Lower lobe of right lung (tissue), 2 donors: ENCODE data around the gene C16orf87. TPM values are rescaled to one million over a fixed set of nuclear protein-coding genes. Genes with fewer than 3 reads are reported as not detected.

ENCODE experiments used
- ATAC-seq, 2 donors: fragments of 200-7000 bp; cut with Tn5 transposase; one replicate each; pipeline ENCODE4 v1.9.1; 2020 to 2022; ENCODE audit warnings: mild to moderate bottlenecking in 2 of 2, moderate library complexity in 2 of 2
- DNase-seq: peaks from one replicate; pipeline ENCODE4 v3.0.0-alpha.2; 2020
- H3K27ac ChIP-seq: fragments of 200-600 bp; one replicate; pipeline ENCODE4 v1.8.0; 2022
- H3K27me3 ChIP-seq: fragments of 200-600 bp; one replicate; pipeline ENCODE4 v1.8.0; 2022; ENCODE audit warnings: low read depth
- H3K36me3 ChIP-seq: fragments of 200-600 bp; one replicate; pipeline ENCODE4 v1.8.0; 2022; ENCODE audit warnings: mild to moderate bottlenecking
- H3K4me1 ChIP-seq: fragments of 200-600 bp; one replicate; pipeline ENCODE4 v1.8.0; 2022
- H3K4me3 ChIP-seq: fragments of 200-600 bp; one replicate; pipeline ENCODE4 v1.8.0; 2022; ENCODE audit warnings: mild to moderate bottlenecking
- H3K9me3 ChIP-seq: fragments of 200-600 bp; one replicate; pipeline ENCODE4 v1.8.0; 2022
- CTCF ChIP-seq: fragments of 200-600 bp; IDR thresholded peaks from one replicate; pipeline ENCODE4 v1.8.0; 2022; ENCODE audit warnings: antibody characterized with exemption, mild to moderate bottlenecking
- intact Hi-C: fragments of 100-400 bp; cut with DNase I; formaldehyde crosslinking; loops from one replicate; pipeline ENCODE4 v1.11.0; 2022
- total RNA-seq: library from RNA; stranded (reverse); fragmentation: NEBNext Ultra II Directional; extraction: Animal tissue kit (Norgen Biotek cat#: 25700); gene quantifications from one replicate; pipeline ENCODE4 v1.2.1, GENCODE V29; 2021
- donor health status: DM: no; HTN: yes; CAD: no; lungs with severe emphysema.

The C16orf87 gene
- total RNA-seq, 1 donor from 2014 or later = 5.8 TPM

GRCh38 chr16:46748775-46749705 lies 81.9 kb downstream of the C16orf87 start:
- intact Hi-C loops = no loop called here
- H3K27ac ChIP-seq = no peak overlapping the region
- no peak for DNase-seq

GRCh38 chr16:46747777-46748651 lies 83.0 kb downstream of the C16orf87 start, which contains the start of gene MYLK3:
TSS of gene MYLK3 (minus strand) at chr16:46748344. CDS start at chr16:46748193, 151 bp downstream.
- H3K36me3 ChIP-seq = no peaks in the 10 kb centered on the region
- ATAC-seq (peak; percentile 34 to 51), DNase-seq (no peak)
- H3K9me3 ChIP-seq = no peaks in the 10 kb centered on the region
- no peak within 1 kb of the TSS for H3K4me3 ChIP-seq
- H3K27me3 ChIP-seq = no peaks in the 10 kb centered on the region
- no peak for TF ChIP-seq CTCF
- intact Hi-C loops = no loop called here
- H3K27ac ChIP-seq = no peak within 1 kb of the TSS
- H3K4me1 ChIP-seq = peaks cover 7% of the 10 kb centered on the region

More at GRCh38 chr16:46748775-46749705, 81.9 kb downstream of the C16orf87 start:
- Histone ChIP-seq H3K4me1 (peaks cover 7% of the 10 kb centered on the region), H3K27me3 (no peaks in the 10 kb centered on the region), H3K36me3 (no peaks in the 10 kb centered on the region), H3K9me3 (no peaks in the 10 kb centered on the region), H3K4me3 (no peak overlapping the region)
- TF ChIP-seq CTCF = no peak
- ATAC-seq = peak in 1 of 2 donors; percentile 32

- H3K27ac ChIP-seq = no peak overlapping the region
- no peaks in the 10 kb centered on the region for H3K36me3 ChIP-seq
- H3K4me3 ChIP-seq = no peak overlapping the region
- TF ChIP-seq CTCF = no peak
- ATAC-seq (no peak), DNase-seq (no peak)
- peaks cover 7% of the 10 kb centered on the region for H3K4me1 ChIP-seq
- intact Hi-C loops = no loop called here
- no peaks in the 10 kb centered on the region for H3K27me3 ChIP-seq
- no peaks in the 10 kb centered on the region for H3K9me3 ChIP-seq
Observed at GRCh38 chr16:46746821-46747776, 83.9 kb downstream of the C16orf87 start.

Other genes starting within 250 kb of the C16orf87 start
- gene SHCBP1, start 209.8 kb downstream of the C16orf87 start, total RNA-seq = 2.1 TPM
- 98.9 TPM for gene VPS35, start 142.0 kb downstream of the C16orf87 start, total RNA-seq
- 1.3 TPM for gene ORC6, start 141.5 kb downstream of the C16orf87 start, total RNA-seq
- 2.0 TPM for gene MYLK3, start 82.8 kb downstream of the C16orf87 start, total RNA-seq
- 4.8 TPM for gene GPT2, start 53.2 kb upstream of the C16orf87 start, total RNA-seq
- gene DNAJA2, start 142.5 kb upstream of the C16orf87 start, total RNA-seq = 53.1 TPM